Ovary (tissue), 3 donors: ENCODE data around the gene BTNL9.

ENCODE experiments used
- CTCF ChIP-seq, 3 donors: fragments of 450-650 bp in 2 of 3; fragments of 200-600 bp in 1 of 3; IDR thresholded peaks; one replicate each; pipeline versions ENCODE4 v1.5.1 to v1.8.0; 2016 to 2022; ENCODE audit warnings: antibody characterized with exemption in 3 of 3, mild to moderate bottlenecking in 1 of 3
- POLR2A ChIP-seq: fragments of 450-650 bp; IDR thresholded peaks from one replicate; pipeline ENCODE4 v1.6.1; 2017; ENCODE audit warnings: antibody characterized with exemption, mild to moderate bottlenecking, moderate library complexity
- donor health status: DM: no; HTN: no; CAD: no.

DNA sequence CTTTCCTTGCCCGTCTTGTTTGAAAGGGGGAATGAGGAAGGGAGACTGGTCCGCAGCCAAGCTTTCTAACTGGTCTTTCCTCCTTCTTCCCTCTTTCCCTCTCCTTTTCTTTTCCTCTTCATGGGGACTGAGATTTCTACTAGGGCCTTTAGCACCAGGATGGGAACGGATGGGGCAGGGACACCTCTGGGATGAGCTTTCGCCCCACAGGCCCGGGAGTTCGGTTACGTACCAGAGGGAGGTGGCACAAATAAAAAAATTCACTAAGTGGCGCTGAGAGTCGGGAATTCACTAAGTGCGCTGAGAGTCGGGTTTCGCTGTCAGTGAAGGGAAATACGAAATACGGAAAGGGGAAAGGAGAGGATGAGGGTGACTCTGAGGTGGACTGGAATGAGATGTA lies 21.6 kb downstream of the BTNL9 start:
- TF ChIP-seq POLR2A (no peak), CTCF (IDR thresholded peaks at IDR 0.05) (no peak)
